Activated CD8-positive, alpha-beta memory T cell treated with anti-CD3 and anti-CD28 coated beads, Interleukin-2, amount 10 ng/mL, durations not matched to agents 7 days and 5 days (primary cell): ENCODE measurements around the gene MS4A12. TPM values are rescaled to one million over a fixed set of nuclear protein-coding genes. Genes with fewer than 3 reads are reported as not detected.
"Not testable (repeated sequence)": the region's sequence is repeated elsewhere in the genome, so short reads cannot be mapped to it uniquely, and the experiment has no call there.

ENCODE experiments used
- ATAC-seq: fragments of 150-1000 bp; cut with Tn5 transposase; one replicate; pipeline ENCODE4 v1.10.0; 2021; ENCODE audit warnings: moderate library complexity
- CTCF ChIA-PET: fragments of 350-600 bp; sonication (Branson Sonifier 250); formaldehyde crosslinking; loops from one replicate; lab custom pipeline; 2021; ENCODE audit warnings: antibody characterized with exemption; lab: Charles Lee
- DNase-seq: peaks from one replicate; pipeline ENCODE4 v3.0.0-alpha.2; 2020
- H3K27ac Mint-ChIP-seq: one replicate; pipeline ENCODE4 v1.8.0; 2021; ENCODE audit warnings: mild to moderate bottlenecking, mixed read lengths
- H3K27me3 Mint-ChIP-seq: one replicate; pipeline ENCODE4 v1.8.0; 2021; ENCODE audit warnings: mixed read lengths
- H3K36me3 Mint-ChIP-seq: one replicate; pipeline ENCODE4 v1.8.0; 2021; ENCODE audit warnings: mild to moderate bottlenecking, mixed read lengths
- H3K4me1 Mint-ChIP-seq: one replicate; pipeline ENCODE4 v1.8.0; 2021; ENCODE audit warnings: mixed read lengths
- H3K4me3 Mint-ChIP-seq: one replicate; pipeline ENCODE4 v1.8.0; 2021; ENCODE audit warnings: mild to moderate bottlenecking, moderate library complexity, mixed read lengths
- H3K9me3 Mint-ChIP-seq: one replicate; pipeline ENCODE4 v1.8.0; 2022; ENCODE audit warnings: low read depth, mixed read lengths
- total RNA-seq, 2 experiments: library from RNA; stranded (reverse); gene quantifications; one replicate each; pipeline ENCODE4 v1.2.3, GENCODE V29; 2021

Gene MS4A12
- total RNA-seq, 2 experiments from 2014 or later = not detected

GRCh38 chr11:60498399-60498798, 5.8 kb downstream of the MS4A12 start:
- no peaks in the 10 kb centered on the region for H3K9me3 Mint-ChIP-seq
- peaks cover 71% of the 10 kb centered on the region for H3K27me3 Mint-ChIP-seq
- H3K27ac Mint-ChIP-seq = no peak overlapping the region
- no peak for DNase-seq
- no peaks in the 10 kb centered on the region for H3K4me1 Mint-ChIP-seq
- H3K36me3 Mint-ChIP-seq = no peaks in the 10 kb centered on the region
- CTCF ChIA-PET = no interaction called here
- ATAC-seq = no peak
- H3K4me3 Mint-ChIP-seq = no peak overlapping the region

- Mint-ChIP-seq H3K36me3 (no peaks in the 10 kb centered on the region), H3K27me3 (peaks cover 72% of the 10 kb centered on the region), H3K4me3 (no peak overlapping the region), H3K4me1 (no peaks in the 10 kb centered on the region), H3K9me3 (no peaks in the 10 kb centered on the region), H3K27ac (no peak overlapping the region)
- CTCF ChIA-PET = no interaction called here
- ATAC-seq (no peak), DNase-seq (no peak)
Measured at GRCh38 chr11:60498853-60499252, 6.3 kb downstream of the MS4A12 start.

- H3K4me1 Mint-ChIP-seq = peaks cover 11% of the 10 kb centered on the region
- no peak for DNase-seq
- H3K27me3 Mint-ChIP-seq = peaks cover 68% of the 10 kb centered on the region
- no peaks in the 10 kb centered on the region for H3K9me3 Mint-ChIP-seq
- H3K27ac Mint-ChIP-seq = no peak overlapping the region
- H3K4me3 Mint-ChIP-seq = no peak overlapping the region
- CTCF ChIA-PET = no interaction called here
- no peaks in the 10 kb centered on the region for H3K36me3 Mint-ChIP-seq
- no peak for ATAC-seq
Measured at GRCh38 chr11:60500276-60500910, 7.8 kb downstream of the MS4A12 start.

- no peaks in the 10 kb centered on the region for H3K36me3 Mint-ChIP-seq
- no peak for DNase-seq
- peaks cover 11% of the 10 kb centered on the region for H3K4me1 Mint-ChIP-seq
- ATAC-seq = no peak
- no peak overlapping the region for H3K4me3 Mint-ChIP-seq
- CTCF ChIA-PET = no interaction called here
- H3K27me3 Mint-ChIP-seq = peaks cover 78% of the 10 kb centered on the region
- no peak overlapping the region for H3K27ac Mint-ChIP-seq
- H3K9me3 Mint-ChIP-seq = no peaks in the 10 kb centered on the region
Measured at GRCh38 chr11:60502221-60502775, 9.7 kb downstream of the MS4A12 start.

- Mint-ChIP-seq H3K4me1 (peaks cover 11% of the 10 kb centered on the region), H3K36me3 (no peaks in the 10 kb centered on the region), H3K27me3 (peaks cover 74% of the 10 kb centered on the region), H3K9me3 (peaks cover 5% of the 10 kb centered on the region), H3K27ac (peak overlapping the region; percentile 70), H3K4me3 (peak overlapping the region; percentile 12)
- CTCF ChIA-PET = interaction anchor here (1.3 kb wide), 1 partner anchor 115 kb away, joined by 3 read pairs; no protein-coding TSS in a partner anchor
- peak; percentile 51 for ATAC-seq
- peak; percentile 46 for DNase-seq
Measured at GRCh38 chr11:60504219-60504905, 11.8 kb downstream of the MS4A12 start.

GRCh38 chr11:60509609-60510008, 17.0 kb downstream of the MS4A12 start:
- CTCF ChIA-PET, ATAC-seq, DNase-seq, H3K4me1 Mint-ChIP-seq, H3K9me3 Mint-ChIP-seq, H3K36me3 Mint-ChIP-seq, H3K27ac Mint-ChIP-seq, H3K4me3 Mint-ChIP-seq: not testable (repeated sequence)
- H3K27me3 Mint-ChIP-seq = peaks cover 48% of the 10 kb centered on the region

GRCh38 chr11:60510209-60510608, 17.6 kb downstream of the MS4A12 start:
- H3K4me3 Mint-ChIP-seq, DNase-seq, CTCF ChIA-PET, H3K36me3 Mint-ChIP-seq, ATAC-seq, H3K4me1 Mint-ChIP-seq, H3K9me3 Mint-ChIP-seq, H3K27ac Mint-ChIP-seq: not testable (repeated sequence)
- H3K27me3 Mint-ChIP-seq = peaks cover 46% of the 10 kb centered on the region

GRCh38 chr11:60511393-60511792, 18.8 kb downstream of the MS4A12 start:
- CTCF ChIA-PET = no interaction called here
- no peak overlapping the region for H3K27ac Mint-ChIP-seq
- peaks cover 5% of the 10 kb centered on the region for H3K9me3 Mint-ChIP-seq

GRCh38 chr11:60512651-60513225, 20.2 kb downstream of the MS4A12 start:
- Mint-ChIP-seq H3K9me3 (peaks cover 4% of the 10 kb centered on the region), H3K36me3 (no peaks in the 10 kb centered on the region), H3K27me3 (peaks cover 32% of the 10 kb centered on the region), H3K4me1 (no peaks in the 10 kb centered on the region), H3K27ac (no peak overlapping the region), H3K4me3 (no peak overlapping the region)
- DNase-seq (no peak), ATAC-seq (no peak)
- CTCF ChIA-PET = no interaction called here

More at GRCh38 chr11:60511393-60511792, 18.8 kb downstream of the MS4A12 start:
- ATAC-seq = no peak
- no peak for DNase-seq
- Mint-ChIP-seq H3K4me1 (no peaks in the 10 kb centered on the region), H3K27me3 (peaks cover 43% of the 10 kb centered on the region), H3K4me3 (no peak overlapping the region), H3K36me3 (no peaks in the 10 kb centered on the region)

- no peaks in the 10 kb centered on the region for H3K36me3 Mint-ChIP-seq
- ATAC-seq = no peak
- no peak overlapping the region for H3K27ac Mint-ChIP-seq
- peaks cover 32% of the 10 kb centered on the region for H3K27me3 Mint-ChIP-seq
- no peak overlapping the region for H3K4me3 Mint-ChIP-seq
- DNase-seq = no peak
- peaks cover 4% of the 10 kb centered on the region for H3K9me3 Mint-ChIP-seq
- H3K4me1 Mint-ChIP-seq = no peaks in the 10 kb centered on the region
- CTCF ChIA-PET = no interaction called here
Measured at GRCh38 chr11:60513496-60514460, 21.2 kb downstream of the MS4A12 start.

GRCh38 chr11:60515144-60515855, 22.7 kb downstream of the MS4A12 start, which contains the start of gene MS4A13:
Gene MS4A13 (plus strand): TSS chr11:60515392. CDS start chr11:60518084, 2,692 bp downstream.
- no peak for ATAC-seq
- CTCF ChIA-PET = no interaction called here

GRCh38 chr11:60528465-60528864, 35.9 kb downstream of the MS4A12 start:
- ATAC-seq = no peak
- no peak for DNase-seq
- no peaks in the 10 kb centered on the region for H3K4me1 Mint-ChIP-seq
- H3K36me3 Mint-ChIP-seq = no peaks in the 10 kb centered on the region
- no peak overlapping the region for H3K27ac Mint-ChIP-seq
- peaks cover 3% of the 10 kb centered on the region for H3K9me3 Mint-ChIP-seq
- CTCF ChIA-PET = no interaction called here
- no peak overlapping the region for H3K4me3 Mint-ChIP-seq
- peaks cover 14% of the 10 kb centered on the region for H3K27me3 Mint-ChIP-seq

More at GRCh38 chr11:60515144-60515855, 22.7 kb downstream of the MS4A12 start, which contains the start of gene MS4A13:
- Mint-ChIP-seq H3K27ac (no peak within 1 kb of the TSS), H3K9me3 (no peaks in the 10 kb centered on the region), H3K4me1 (no peaks in the 10 kb centered on the region), H3K36me3 (no peaks in the 10 kb centered on the region), H3K4me3 (no peak within 1 kb of the TSS), H3K27me3 (peaks cover 29% of the 10 kb centered on the region)
- no peak for DNase-seq
